HFF-Myc (cell line): ENCODE results near the gene TAS2R1.

Source experiments
- DNase-seq: peaks from one replicate; pipeline ENCODE4 v3.0.0-alpha.2; 2011; ENCODE audit warnings: low read depth; ENCODE audit errors: extremely low read depth
- H3K4me3 ChIP-seq: replicated peaks from 2 replicates; pipeline ENCODE4 v1.5.1; 2011; ENCODE audit warnings: low read depth, mild to moderate bottlenecking, control low read depth, low read length
- CTCF ChIP-seq: IDR thresholded peaks from 2 replicates; pipeline ENCODE4 v1.5.1; 2012; ENCODE audit warnings: mild to moderate bottlenecking, low read depth, low read length, control low read depth; ENCODE audit errors: missing control alignments

The TAS2R1 gene

GRCh38 chr5:9630251-9630650 is at the start of gene TAS2R1:
Gene TAS2R1, minus strand, starts transcription at chr5:9630351. Its CDS starts 319 bp downstream, at chr5:9630032.
- no peak for TF ChIP-seq CTCF
- H3K4me3 ChIP-seq = no peak within 1 kb of the TSS
- no peak for DNase-seq

- no peak for TF ChIP-seq CTCF
- DNase-seq = no peak
- no peak overlapping the region for H3K4me3 ChIP-seq
Measured at GRCh38 chr5:9670371-9670770, 40.2 kb upstream of the TAS2R1 start.

GRCh38 chr5:9667906-9668305 is 37.8 kb upstream of the TAS2R1 start:
- DNase-seq = no peak
- TF ChIP-seq CTCF = no peak
- H3K4me3 ChIP-seq = no peak overlapping the region

- no peak for TF ChIP-seq CTCF
- DNase-seq = no peak
- H3K4me3 ChIP-seq = no peak overlapping the region
Measured at GRCh38 chr5:9663891-9664290, 33.7 kb upstream of the TAS2R1 start.

GRCh38 chr5:9661316-9662015 is 31.3 kb upstream of the TAS2R1 start:
- DNase-seq = peak; percentile 63
- no peak for TF ChIP-seq CTCF
- no peak overlapping the region for H3K4me3 ChIP-seq

- no peak for DNase-seq
- TF ChIP-seq CTCF = no peak
- no peak overlapping the region for H3K4me3 ChIP-seq
Measured at GRCh38 chr5:9658706-9659105, 28.6 kb upstream of the TAS2R1 start.

GRCh38 chr5:9657819-9658218 is 27.7 kb upstream of the TAS2R1 start:
- no peak for DNase-seq
- TF ChIP-seq CTCF = no peak
- H3K4me3 ChIP-seq = no peak overlapping the region
